Heart right ventricle (tissue), 16 donors: ENCODE measurements around the gene ADAM12. TPM values are rescaled to one million over a fixed set of nuclear protein-coding genes. Genes with fewer than 3 reads are reported as not detected.
A peak's percentile ranks its signal among the peaks of the same experiment; 100 is the strongest.

Experiments
- ATAC-seq, 8 donors: fragments of 200-7000 bp; cut with Tn5 transposase; one replicate each; pipeline ENCODE4 v1.9.1; 2020; ENCODE audit warnings: mild to moderate bottlenecking in 8 of 8, moderate library complexity in 8 of 8, moderate number of reproducible peaks in 1 of 8
- DNase-seq, 2 donors: peaks; one replicate each; pipeline ENCODE4 v3.0.0-alpha.2; 2020
- H3K27ac ChIP-seq, 10 donors: fragments of 200-600 bp; sonication (generic) in 2 of 10; one replicate each; pipeline versions ENCODE4 v1.5.0 to v1.8.0; 2020 to 2022; ENCODE audit warnings: mild to moderate bottlenecking in 3 of 10
- H3K27me3 ChIP-seq, 7 donors: fragments of 200-600 bp; one replicate each; pipeline ENCODE4 v1.8.0; 2021 to 2022; ENCODE audit warnings: mild to moderate bottlenecking in 2 of 7
- H3K36me3 ChIP-seq, 9 donors: fragments of 200-600 bp; sonication (generic) in 1 of 9; one replicate each; pipeline versions ENCODE4 v1.5.0 to v1.8.0; 2020 to 2022; ENCODE audit warnings: mild to moderate bottlenecking in 2 of 9
- H3K4me1 ChIP-seq, 9 donors: fragments of 200-600 bp; sonication (generic) in 1 of 9; one replicate each; pipeline versions ENCODE4 v1.5.0 to v1.8.0; 2020 to 2022; ENCODE audit warnings: mild to moderate bottlenecking in 4 of 9
- H3K4me3 ChIP-seq, 10 donors: fragments of 200-600 bp; sonication (generic) in 2 of 10; one replicate each; pipeline versions ENCODE4 v1.5.0 to v1.8.0; 2020 to 2022; ENCODE audit warnings: mild to moderate bottlenecking in 7 of 10, moderate library complexity in 2 of 10
- H3K9me3 ChIP-seq, 11 donors: fragments of 200-600 bp in 10 of 11; sonication (generic) in 2 of 11; one replicate each; pipeline versions ENCODE4 v1.5.0 to v1.8.0; 2013 to 2022; ENCODE audit warnings: mild to moderate bottlenecking in 2 of 11, control low read depth in 1 of 11, moderate library complexity in 1 of 11
- CTCF ChIP-seq, 9 donors: fragments of 200-600 bp; sonication (generic) in 2 of 9; IDR thresholded peaks; one replicate each; pipeline versions ENCODE4 v1.5.0 to v1.8.0; 2021 to 2022; ENCODE audit warnings: antibody characterized with exemption in 9 of 9, mild to moderate bottlenecking in 5 of 9, moderate library complexity in 1 of 9
- WGBS, 2 donors: extraction: QIAGEN DNeasy Blood & Tissue Kit; methylation state at CpG; one replicate each; pipeline ENCODE4 v1.1.7; 2013; ENCODE audit warnings: inconsistent platforms in 1 of 2; 5-methylcytosine and 5-hydroxymethylcytosine counted together
- intact Hi-C, 10 donors: fragments of 100-400 bp; cut with DNase I; formaldehyde crosslinking; loops; one replicate each; pipeline versions ENCODE4 v1.11.1 to v1.14.2; 2022
- polyA plus RNA-seq, 2 donors: library from polyadenylated mRNA; stranded (reverse); fragments of 200-250 nt; gene quantifications; one replicate each; pipeline ENCODE4 v1.2.3, GENCODE V29; 2013
- total RNA-seq, 10 donors: library from RNA; stranded (reverse); fragmentation: NEBNext Ultra II Directional in 3 of 10; extraction: Animal tissue kit (Norgen Biotek cat#: 25700) in 3 of 10; gene quantifications; one replicate each; pipeline versions ENCODE4 v1.2.1 to v1.2.4, GENCODE V29; 2021 to 2023
- donor health status: Arrhythmogenic right ventricular cardiomyopathy.
- donor health status: ischemic (EF 13 %, LVEDD 7.1; RV severe dilation, severe dysfunction).
- donor health status: healthy with polysubstance abuse.
- donor health status: DM: no; HTN: yes; CAD: no.
- donor health status: DM: no; HTN: no; CAD: no.
- donor health status: ischemic (EF 25% LVEDD 6.9; RV normal size, moderate dysfunction).
- donor health status: ischemic (EF 25% LVEDD 5.7; RV mildly dilated, moderate dysfunction).
- donor health status: healthy.
- donor health status: DM: yes; HTN: yes; CAD: no.
- donor health status: Ischemic cardiomyopathy.
- donor health status: ischemic (EF 35%, LVEDD 5.7; RV mildly dilated, moderate dysfunction).
- donor health status: nonischemic (EF 11% LVEDD 7.7; RV severe dilation, severe dysfunction).
- donor health status: DM: yes; HTN: yes; CAD: no.
- donor health status: PGD.
- donor health status: ischemic (EF 29% LVEDD 5.4; RV normal size, mild dysfunction).
- donor health status: nonischemic (EF 23%, LVEDD 6.1; RV moderate dilation, normal function).

Gene ADAM12
- total and polyA plus RNA-seq, 12 donors, result 0.07 to 6.9 (median 0.47) TPM

- intact Hi-C loops, result no loop called here
- WGBS, 2 donors, result 50 to 68% methylated on average over 6 of the region's 6 CpGs
- Histone ChIP-seq H3K27me3 (peaks cover 0 to 7% (median 0%) of the 10 kb centered on the region in 7 donors), H3K27ac (peak overlapping the region in 3 of 10 donors; percentile 14 to 63 (median 44)), H3K4me1 (peaks cover 0 to 46% (median 10%) of the 10 kb centered on the region in 9 donors), H3K9me3 (peaks cover 0 to 9% (median 2%) of the 10 kb centered on the region in 11 donors), H3K36me3 (no peaks in the 10 kb centered on the region), H3K4me3 (no peak overlapping the region)
- TF ChIP-seq CTCF (IDR thresholded peaks at IDR 0.05), result no peak
- ATAC-seq (peak; percentile 41 to 93 (median 80)), DNase-seq (peak in 1 of 2 donors; percentile 21)
These were observed 231.8 kb downstream of the ADAM12 start for GRCh38 chr10:126156503-126156902.

- Histone ChIP-seq H3K4me3 (no peak overlapping the region), H3K4me1 (peaks cover 0 to 46% (median 10%) of the 10 kb centered on the region in 9 donors), H3K36me3 (no peaks in the 10 kb centered on the region), H3K27ac (peak overlapping the region in 2 of 10 donors; percentile 44 to 63), H3K27me3 (peaks cover 0 to 7% (median 0%) of the 10 kb centered on the region in 7 donors), H3K9me3 (peaks cover 0 to 14% (median 7%) of the 10 kb centered on the region in 11 donors)
- DNase-seq, result no peak
- no peak for TF ChIP-seq CTCF (IDR thresholded peaks at IDR 0.05)
- intact Hi-C loops, result no loop called here
- peak in 4 of 8 donors; percentile 35 to 79 (median 52) for ATAC-seq
- WGBS, 2 donors, result 57 to 66% methylated on average over 7 of the region's 7 CpGs
These were observed 232.3 kb downstream of the ADAM12 start for GRCh38 chr10:126156012-126156411.

DNA sequence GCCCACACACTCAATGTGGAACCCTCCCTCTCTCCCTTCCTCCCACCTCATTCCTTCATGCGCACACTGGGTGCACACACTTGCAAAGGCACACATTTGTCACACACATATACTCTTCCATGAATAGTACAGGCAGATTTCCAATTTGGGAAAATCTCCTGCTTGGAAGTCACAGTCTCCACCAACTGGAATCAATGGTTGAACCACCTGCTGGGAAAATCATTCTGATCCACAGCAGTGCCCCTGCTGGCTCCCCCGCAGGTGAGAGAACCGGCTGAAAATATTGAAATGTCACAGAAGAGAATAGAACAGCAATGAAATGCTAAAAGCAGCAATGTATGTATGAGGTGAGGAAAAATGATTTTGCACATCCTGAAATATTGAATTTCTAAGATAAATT, 232.7 kb downstream of the ADAM12 start:
- Histone ChIP-seq H3K4me1 (peaks cover 0 to 46% (median 10%) of the 10 kb centered on the region in 9 donors), H3K27ac (no peak overlapping the region), H3K4me3 (no peak overlapping the region), H3K27me3 (peaks cover 0 to 7% (median 0%) of the 10 kb centered on the region in 7 donors), H3K9me3 (peaks cover 0 to 19% (median 11%) of the 10 kb centered on the region in 11 donors), H3K36me3 (no peaks in the 10 kb centered on the region)
- no peak for TF ChIP-seq CTCF (IDR thresholded peaks at IDR 0.05)
- 63 to 78% methylated on average over 3 of the region's 3 CpGs for WGBS, 2 donors
- DNase-seq (no peak), ATAC-seq (no peak)
- intact Hi-C loops, result no loop called here

DNA sequence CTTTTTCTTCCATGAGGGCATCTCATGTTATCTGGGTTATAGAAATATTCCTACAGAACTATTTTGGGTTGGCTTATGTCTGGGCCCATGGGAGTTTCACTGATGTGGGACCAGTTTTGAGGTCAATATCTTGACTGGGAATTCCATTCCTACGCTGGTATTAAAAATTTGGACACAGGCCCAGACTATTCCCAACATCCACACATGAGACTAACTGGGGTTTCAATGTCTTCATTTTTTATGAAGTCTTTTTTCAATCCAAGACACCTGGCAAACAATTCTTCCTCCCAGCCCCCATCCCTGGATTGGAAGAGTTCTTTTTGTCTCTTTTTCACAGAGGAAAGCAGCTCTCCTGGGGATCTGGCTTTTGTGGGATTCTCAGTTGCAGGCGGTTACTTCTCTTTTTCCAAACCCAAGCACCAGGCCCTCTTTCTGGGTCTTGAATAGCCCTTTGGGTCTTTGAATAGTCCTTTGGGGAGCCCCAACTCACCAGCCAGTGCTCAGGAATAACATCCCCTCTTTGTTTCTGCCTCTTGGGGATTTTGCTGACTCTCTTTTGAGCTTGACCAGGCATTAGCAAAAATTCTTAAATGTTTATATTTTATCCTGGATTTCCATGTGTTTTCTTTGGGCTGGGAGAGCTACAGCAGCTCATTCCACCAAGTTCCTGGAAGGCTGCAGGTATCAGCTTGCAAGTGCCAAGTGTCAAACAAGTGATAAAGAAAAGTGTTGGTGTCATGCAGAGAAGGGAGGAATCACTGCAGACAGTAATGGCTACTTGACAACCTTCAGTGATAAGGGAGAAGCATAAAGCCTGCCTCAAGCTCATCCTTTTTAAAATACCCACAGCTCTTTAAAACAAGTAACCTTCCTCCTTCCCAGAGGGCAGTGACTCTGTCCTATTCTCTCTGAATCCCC, 234.3 kb downstream of the ADAM12 start:
- H3K27ac ChIP-seq, result peak overlapping the region in 4 of 10 donors; percentile 4 to 65 (median 42)
- WGBS, 2 donors, result 42 to 43% methylated on average over 2 of the region's 2 CpGs
- no peak for TF ChIP-seq CTCF (IDR thresholded peaks at IDR 0.05)
- H3K4me3 ChIP-seq, result no peak overlapping the region
- H3K36me3 ChIP-seq, result no peaks in the 10 kb centered on the region
- H3K4me1 ChIP-seq, result peaks cover 0 to 46% (median 10%) of the 10 kb centered on the region in 9 donors
- H3K27me3 ChIP-seq, result peaks cover 0 to 7% (median 0%) of the 10 kb centered on the region in 7 donors
- DNase-seq (peak in 1 of 2 donors; percentile 24), ATAC-seq (peak in 2 of 8 donors; percentile 6 to 38)
- intact Hi-C loops, result no loop called here
- H3K9me3 ChIP-seq, result peaks cover 0 to 26% (median 11%) of the 10 kb centered on the region in 11 donors
